HG03045 (cell line): ENCODE measurements around the gene CRELD2.

Experiments used
- ATAC-seq: cut with Tn5 transposase; IDR thresholded peaks from one replicate; pipeline ENCODE4 v1.9.1; 2021; ENCODE audit warnings: mild to moderate bottlenecking, moderate library complexity; ENCODE audit not compliant: unreplicated experiment

The CRELD2 gene

GRCh38 chr22:49887064-49887451 lies 31.4 kb upstream of the CRELD2 start:
- no peak for ATAC-seq

- no peak for ATAC-seq
Observed at GRCh38 chr22:49887702-49888101, 30.7 kb upstream of the CRELD2 start.

- ATAC-seq, result no peak
Observed at GRCh38 chr22:49889071-49889470, 29.4 kb upstream of the CRELD2 start.

- ATAC-seq, result no peak
Observed at GRCh38 chr22:49892226-49892899, 26.1 kb upstream of the CRELD2 start.

GRCh38 chr22:49893025-49893424 lies 25.4 kb upstream of the CRELD2 start:
- ATAC-seq, result no peak

GRCh38 chr22:49894322-49895054 lies 23.9 kb upstream of the CRELD2 start:
- ATAC-seq, result no peak

- ATAC-seq, result no peak
Observed at GRCh38 chr22:49896201-49896600, 22.2 kb upstream of the CRELD2 start.

- no peak for ATAC-seq
Observed at GRCh38 chr22:49897015-49897684, 21.3 kb upstream of the CRELD2 start.

- ATAC-seq, result no peak
Observed at GRCh38 chr22:49899530-49899929, 18.9 kb upstream of the CRELD2 start.

GRCh38 chr22:49900441-49901230 lies 17.8 kb upstream of the CRELD2 start:
- ATAC-seq, result no peak

- ATAC-seq, result no peak
Observed at GRCh38 chr22:49901457-49901856, 17.0 kb upstream of the CRELD2 start.

- ATAC-seq, result no peak
Observed at GRCh38 chr22:49903322-49904039, 15.0 kb upstream of the CRELD2 start.

- no peak for ATAC-seq
Observed at GRCh38 chr22:49904040-49904369, 14.4 kb upstream of the CRELD2 start.

GRCh38 chr22:49905465-49905864 lies 13.0 kb upstream of the CRELD2 start:
- ATAC-seq, result no peak

- no peak for ATAC-seq
Observed at GRCh38 chr22:49906071-49906798, 12.2 kb upstream of the CRELD2 start.

- ATAC-seq, result no peak
Observed at GRCh38 chr22:49906799-49907290, 11.6 kb upstream of the CRELD2 start.

- no peak for ATAC-seq
Observed at GRCh38 chr22:49907807-49908206, 10.6 kb upstream of the CRELD2 start.

- ATAC-seq, result no peak
Observed at GRCh38 chr22:49909476-49910205, 8.8 kb upstream of the CRELD2 start.
